ENCODE results near the gene PLA2G2D. TPM values are rescaled to one million over a fixed set of nuclear protein-coding genes. Genes with fewer than 3 reads are reported as not detected.

Gene PLA2G2D
- total and polyA plus RNA-seq, 2 experiments from 2014 or later, result not detected

DNA sequence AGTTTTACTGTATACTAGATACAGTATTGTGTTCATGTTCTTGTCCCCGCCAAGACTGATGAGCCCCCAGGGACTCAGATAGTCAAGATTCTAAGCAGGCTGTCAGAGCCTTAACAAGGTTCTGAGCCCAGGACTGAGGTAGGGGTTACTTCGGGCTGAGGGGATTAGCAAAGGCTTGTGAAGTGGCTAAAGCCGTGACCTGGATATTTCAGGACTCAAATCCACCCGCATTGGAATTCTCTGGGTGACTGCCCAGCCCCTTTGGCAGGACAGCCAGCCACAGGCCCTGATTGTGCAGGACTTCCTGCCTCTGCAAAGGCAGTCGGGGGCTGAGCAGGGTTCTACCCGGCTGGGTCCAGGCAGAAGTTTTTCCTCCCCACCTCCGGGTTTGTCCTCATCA lies 49.5 kb downstream of the PLA2G2D start, which contains the start of gene PLA2G5:
TSS of gene PLA2G5 (plus strand) at position 321 of the 400 bp plus-strand sequence. CDS start 14,637 bp downstream, outside the sequence.
- no peak within 1 kb of the TSS for H3K4me3 ChIP-seq
- no peak; the same call in 2 of the 3 replicates for ATAC-seq
- no peak for DNase-seq (ENCODE audit: low spot score)
- Mint-ChIP-seq H3K9me3 (no peaks in the 10 kb centered on the region), H3K27me3 (ENCODE audit: insufficient read depth, low read depth, poor library complexity) (peaks cover 8% of the 10 kb centered on the region), H3K36me3 (ENCODE audit: low read depth) (no peaks in the 10 kb centered on the region), H3K4me3 (no peak within 1 kb of the TSS), H3K27ac (no peak within 1 kb of the TSS), H3K4me1 (peaks cover 3% of the 10 kb centered on the region; the same call in 1 of the 3 replicates)
- TF ChIP-seq, protein P1, sequence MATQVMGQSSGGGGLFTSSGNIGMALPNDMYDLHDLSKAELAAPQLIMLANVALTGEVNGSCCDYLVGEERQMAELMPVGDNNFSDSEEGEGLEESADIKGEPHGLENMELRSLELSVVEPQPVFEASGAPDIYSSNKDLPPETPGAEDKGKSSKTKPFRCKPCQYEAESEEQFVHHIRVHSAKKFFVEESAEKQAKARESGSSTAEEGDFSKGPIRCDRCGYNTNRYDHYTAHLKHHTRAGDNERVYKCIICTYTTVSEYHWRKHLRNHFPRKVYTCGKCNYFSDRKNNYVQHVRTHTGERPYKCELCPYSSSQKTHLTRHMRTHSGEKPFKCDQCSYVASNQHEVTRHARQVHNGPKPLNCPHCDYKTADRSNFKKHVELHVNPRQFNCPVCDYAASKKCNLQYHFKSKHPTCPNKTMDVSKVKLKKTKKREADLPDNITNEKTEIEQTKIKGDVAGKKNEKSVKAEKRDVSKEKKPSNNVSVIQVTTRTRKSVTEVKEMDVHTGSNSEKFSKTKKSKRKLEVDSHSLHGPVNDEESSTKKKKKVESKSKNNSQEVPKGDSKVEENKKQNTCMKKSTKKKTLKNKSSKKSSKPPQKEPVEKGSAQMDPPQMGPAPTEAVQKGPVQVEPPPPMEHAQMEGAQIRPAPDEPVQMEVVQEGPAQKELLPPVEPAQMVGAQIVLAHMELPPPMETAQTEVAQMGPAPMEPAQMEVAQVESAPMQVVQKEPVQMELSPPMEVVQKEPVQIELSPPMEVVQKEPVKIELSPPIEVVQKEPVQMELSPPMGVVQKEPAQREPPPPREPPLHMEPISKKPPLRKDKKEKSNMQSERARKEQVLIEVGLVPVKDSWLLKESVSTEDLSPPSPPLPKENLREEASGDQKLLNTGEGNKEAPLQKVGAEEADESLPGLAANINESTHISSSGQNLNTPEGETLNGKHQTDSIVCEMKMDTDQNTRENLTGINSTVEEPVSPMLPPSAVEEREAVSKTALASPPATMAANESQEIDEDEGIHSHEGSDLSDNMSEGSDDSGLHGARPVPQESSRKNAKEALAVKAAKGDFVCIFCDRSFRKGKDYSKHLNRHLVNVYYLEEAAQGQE (IDR thresholded peaks at IDR 0.05; ENCODE audit: unreplicated experiment), result no peak
- no peak for TF ChIP-seq EZH2 (IDR thresholded peaks at IDR 0.05; ENCODE audit: low read depth, unreplicated experiment)
- TF ChIP-seq, protein P2, sequence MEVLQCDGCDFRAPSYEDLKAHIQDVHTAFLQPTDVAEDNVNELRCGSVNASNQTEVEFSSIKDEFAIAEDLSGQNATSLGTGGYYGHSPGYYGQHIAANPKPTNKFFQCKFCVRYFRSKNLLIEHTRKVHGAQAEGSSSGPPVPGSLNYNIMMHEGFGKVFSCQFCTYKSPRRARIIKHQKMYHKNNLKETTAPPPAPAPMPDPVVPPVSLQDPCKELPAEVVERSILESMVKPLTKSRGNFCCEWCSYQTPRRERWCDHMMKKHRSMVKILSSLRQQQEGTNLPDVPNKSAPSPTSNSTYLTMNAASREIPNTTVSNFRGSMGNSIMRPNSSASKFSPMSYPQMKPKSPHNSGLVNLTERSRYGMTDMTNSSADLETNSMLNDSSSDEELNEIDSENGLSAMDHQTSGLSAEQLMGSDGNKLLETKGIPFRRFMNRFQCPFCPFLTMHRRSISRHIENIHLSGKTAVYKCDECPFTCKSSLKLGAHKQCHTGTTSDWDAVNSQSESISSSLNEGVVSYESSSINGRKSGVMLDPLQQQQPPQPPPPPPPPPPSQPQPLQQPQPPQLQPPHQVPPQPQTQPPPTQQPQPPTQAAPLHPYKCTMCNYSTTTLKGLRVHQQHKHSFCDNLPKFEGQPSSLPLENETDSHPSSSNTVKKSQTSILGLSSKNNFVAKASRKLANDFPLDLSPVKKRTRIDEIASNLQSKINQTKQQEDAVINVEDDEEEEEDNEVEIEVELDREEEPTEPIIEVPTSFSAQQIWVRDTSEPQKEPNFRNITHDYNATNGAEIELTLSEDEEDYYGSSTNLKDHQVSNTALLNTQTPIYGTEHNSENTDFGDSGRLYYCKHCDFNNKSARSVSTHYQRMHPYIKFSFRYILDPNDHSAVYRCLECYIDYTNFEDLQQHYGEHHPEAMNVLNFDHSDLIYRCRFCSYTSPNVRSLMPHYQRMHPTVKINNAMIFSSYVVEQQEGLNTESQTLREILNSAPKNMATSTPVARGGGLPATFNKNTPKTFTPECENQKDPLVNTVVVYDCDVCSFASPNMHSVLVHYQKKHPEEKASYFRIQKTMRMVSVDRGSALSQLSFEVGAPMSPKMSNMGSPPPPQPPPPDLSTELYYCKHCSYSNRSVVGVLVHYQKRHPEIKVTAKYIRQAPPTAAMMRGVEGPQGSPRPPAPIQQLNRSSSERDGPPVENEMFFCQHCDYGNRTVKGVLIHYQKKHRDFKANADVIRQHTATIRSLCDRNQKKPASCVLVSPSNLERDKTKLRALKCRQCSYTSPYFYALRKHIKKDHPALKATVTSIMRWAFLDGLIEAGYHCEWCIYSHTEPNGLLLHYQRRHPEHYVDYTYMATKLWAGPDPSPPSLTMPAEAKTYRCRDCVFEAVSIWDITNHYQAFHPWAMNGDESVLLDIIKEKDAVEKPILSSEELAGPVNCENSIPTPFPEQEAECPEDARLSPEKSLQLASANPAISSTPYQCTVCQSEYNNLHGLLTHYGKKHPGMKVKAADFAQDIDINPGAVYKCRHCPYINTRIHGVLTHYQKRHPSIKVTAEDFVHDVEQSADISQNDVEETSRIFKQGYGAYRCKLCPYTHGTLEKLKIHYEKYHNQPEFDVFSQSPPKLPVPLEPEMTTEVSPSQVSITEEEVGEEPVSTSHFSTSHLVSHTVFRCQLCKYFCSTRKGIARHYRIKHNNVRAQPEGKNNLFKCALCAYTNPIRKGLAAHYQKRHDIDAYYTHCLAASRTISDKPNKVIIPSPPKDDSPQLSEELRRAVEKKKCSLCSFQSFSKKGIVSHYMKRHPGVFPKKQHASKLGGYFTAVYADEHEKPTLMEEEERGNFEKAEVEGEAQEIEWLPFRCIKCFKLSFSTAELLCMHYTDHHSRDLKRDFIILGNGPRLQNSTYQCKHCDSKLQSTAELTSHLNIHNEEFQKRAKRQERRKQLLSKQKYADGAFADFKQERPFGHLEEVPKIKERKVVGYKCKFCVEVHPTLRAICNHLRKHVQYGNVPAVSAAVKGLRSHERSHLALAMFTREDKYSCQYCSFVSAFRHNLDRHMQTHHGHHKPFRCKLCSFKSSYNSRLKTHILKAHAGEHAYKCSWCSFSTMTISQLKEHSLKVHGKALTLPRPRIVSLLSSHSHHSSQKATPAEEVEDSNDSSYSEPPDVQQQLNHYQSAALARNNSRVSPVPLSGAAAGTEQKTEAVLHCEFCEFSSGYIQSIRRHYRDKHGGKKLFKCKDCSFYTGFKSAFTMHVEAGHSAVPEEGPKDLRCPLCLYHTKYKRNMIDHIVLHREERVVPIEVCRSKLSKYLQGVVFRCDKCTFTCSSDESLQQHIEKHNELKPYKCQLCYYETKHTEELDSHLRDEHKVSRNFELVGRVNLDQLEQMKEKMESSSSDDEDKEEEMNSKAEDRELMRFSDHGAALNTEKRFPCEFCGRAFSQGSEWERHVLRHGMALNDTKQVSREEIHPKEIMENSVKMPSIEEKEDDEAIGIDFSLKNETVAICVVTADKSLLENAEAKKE (CRISPR knock-in tag; IDR thresholded peaks at IDR 0.05), result no peak
- TF ChIP-seq EZH2phosphoT487 (IDR thresholded peaks at IDR 0.05; ENCODE audit: unreplicated experiment), result no peak
- TF ChIP-seq, protein P3, sequence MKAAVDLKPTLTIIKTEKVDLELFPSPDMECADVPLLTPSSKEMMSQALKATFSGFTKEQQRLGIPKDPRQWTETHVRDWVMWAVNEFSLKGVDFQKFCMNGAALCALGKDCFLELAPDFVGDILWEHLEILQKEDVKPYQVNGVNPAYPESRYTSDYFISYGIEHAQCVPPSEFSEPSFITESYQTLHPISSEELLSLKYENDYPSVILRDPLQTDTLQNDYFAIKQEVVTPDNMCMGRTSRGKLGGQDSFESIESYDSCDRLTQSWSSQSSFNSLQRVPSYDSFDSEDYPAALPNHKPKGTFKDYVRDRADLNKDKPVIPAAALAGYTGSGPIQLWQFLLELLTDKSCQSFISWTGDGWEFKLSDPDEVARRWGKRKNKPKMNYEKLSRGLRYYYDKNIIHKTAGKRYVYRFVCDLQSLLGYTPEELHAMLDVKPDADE (IDR thresholded peaks at IDR 0.05), result no peak
- H3K36me3 ChIP-seq (ENCODE audit: insufficient read depth), result no peaks in the 10 kb centered on the region; the same call in 1 of the 2 replicates
- H3K9me2 ChIP-seq (ENCODE audit: insufficient read depth), result no peaks in the 10 kb centered on the region
- H3K4me2 ChIP-seq, result no peak within 1 kb of the TSS
- no peaks in the 10 kb centered on the region for H3F3A ChIP-seq (replicated peaks; ENCODE audit: low read depth)
- peak within 1 kb of the TSS; percentile 59 for H2AFZ ChIP-seq
- H3K27me3 ChIP-seq (ENCODE audit: insufficient read depth), result no peaks in the 10 kb centered on the region
- H3K79me2 ChIP-seq (replicated peaks; ENCODE audit: insufficient read depth), result no peaks in the 10 kb centered on the region
- H4K20me1 ChIP-seq (replicated peaks; ENCODE audit: insufficient read depth), result no peaks in the 10 kb centered on the region
- H3K4me1 ChIP-seq (ENCODE audit: insufficient read depth), result no peaks in the 10 kb centered on the region
- H3K27ac ChIP-seq (ENCODE audit: low read depth), result no peak within 1 kb of the TSS

Data from GM23338 (cell line).